LNCaP clone FGC (cell line): ENCODE measurements around the gene TCEANC2.
A peak's percentile ranks its signal among the peaks of the same experiment; 100 is the strongest.

Experiments
- DNase-seq: peaks from one replicate; pipeline ENCODE4 v3.0.0-alpha.2; 2011; ENCODE audit warnings: low read depth
- H3K4me3 ChIP-seq: 2 replicates; pipeline ENCODE4 v1.5.1; 2011; ENCODE audit warnings: mild to moderate bottlenecking, low read depth, low read length, control low read depth
- TF ChIP-seq, protein P1 (sequence below): IDR thresholded peaks from 2 replicates; pipeline ENCODE4 v1.5.1; 2012; ENCODE audit warnings: mild to moderate bottlenecking; ENCODE audit not compliant: control insufficient read depth, insufficient read depth; ENCODE audit errors: extremely low read depth

Gene TCEANC2

DNA sequence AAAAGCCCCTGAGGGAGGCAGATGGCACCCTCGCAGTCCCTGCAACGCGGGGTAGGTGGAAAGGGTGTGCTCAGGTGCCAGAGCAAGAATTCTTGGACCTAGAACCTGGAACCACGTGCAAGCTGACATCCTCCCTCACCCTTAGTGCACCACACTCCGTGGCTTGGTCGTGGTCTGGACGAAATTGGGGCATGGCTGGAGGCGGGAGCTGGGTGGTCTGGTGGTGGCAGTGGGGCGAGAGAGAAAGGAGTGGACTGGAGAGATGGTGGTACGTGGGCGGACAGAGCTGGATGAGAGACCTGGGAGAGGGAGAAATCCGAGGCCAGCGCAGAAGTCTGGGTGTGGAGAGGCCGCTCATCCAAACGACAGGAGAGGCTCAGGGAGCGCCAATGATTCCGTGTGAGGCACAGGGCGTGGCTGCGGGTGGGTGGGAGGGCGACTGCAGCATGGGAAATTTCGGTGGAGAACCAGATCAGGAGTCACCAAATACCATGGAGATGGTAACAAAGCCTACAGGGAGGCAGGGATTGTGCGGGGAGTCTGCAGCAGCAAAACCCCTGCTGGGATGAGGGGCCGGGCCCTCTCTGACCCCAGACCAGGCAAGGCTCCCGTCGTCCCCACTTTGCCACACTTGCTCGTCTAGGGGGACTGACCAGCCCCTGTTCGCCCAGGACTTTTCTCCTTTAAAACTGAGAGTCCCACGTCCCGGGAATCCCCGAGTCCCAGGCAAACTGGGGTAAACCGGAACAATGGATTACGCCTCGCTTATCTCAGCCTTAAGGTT is 67.5 kb downstream of the TCEANC2 start:
- H3K4me3 ChIP-seq = no peak overlapping the region
- TF ChIP-seq, protein P1, sequence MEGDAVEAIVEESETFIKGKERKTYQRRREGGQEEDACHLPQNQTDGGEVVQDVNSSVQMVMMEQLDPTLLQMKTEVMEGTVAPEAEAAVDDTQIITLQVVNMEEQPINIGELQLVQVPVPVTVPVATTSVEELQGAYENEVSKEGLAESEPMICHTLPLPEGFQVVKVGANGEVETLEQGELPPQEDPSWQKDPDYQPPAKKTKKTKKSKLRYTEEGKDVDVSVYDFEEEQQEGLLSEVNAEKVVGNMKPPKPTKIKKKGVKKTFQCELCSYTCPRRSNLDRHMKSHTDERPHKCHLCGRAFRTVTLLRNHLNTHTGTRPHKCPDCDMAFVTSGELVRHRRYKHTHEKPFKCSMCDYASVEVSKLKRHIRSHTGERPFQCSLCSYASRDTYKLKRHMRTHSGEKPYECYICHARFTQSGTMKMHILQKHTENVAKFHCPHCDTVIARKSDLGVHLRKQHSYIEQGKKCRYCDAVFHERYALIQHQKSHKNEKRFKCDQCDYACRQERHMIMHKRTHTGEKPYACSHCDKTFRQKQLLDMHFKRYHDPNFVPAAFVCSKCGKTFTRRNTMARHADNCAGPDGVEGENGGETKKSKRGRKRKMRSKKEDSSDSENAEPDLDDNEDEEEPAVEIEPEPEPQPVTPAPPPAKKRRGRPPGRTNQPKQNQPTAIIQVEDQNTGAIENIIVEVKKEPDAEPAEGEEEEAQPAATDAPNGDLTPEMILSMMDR = no peak
- DNase-seq = no peak

DNA sequence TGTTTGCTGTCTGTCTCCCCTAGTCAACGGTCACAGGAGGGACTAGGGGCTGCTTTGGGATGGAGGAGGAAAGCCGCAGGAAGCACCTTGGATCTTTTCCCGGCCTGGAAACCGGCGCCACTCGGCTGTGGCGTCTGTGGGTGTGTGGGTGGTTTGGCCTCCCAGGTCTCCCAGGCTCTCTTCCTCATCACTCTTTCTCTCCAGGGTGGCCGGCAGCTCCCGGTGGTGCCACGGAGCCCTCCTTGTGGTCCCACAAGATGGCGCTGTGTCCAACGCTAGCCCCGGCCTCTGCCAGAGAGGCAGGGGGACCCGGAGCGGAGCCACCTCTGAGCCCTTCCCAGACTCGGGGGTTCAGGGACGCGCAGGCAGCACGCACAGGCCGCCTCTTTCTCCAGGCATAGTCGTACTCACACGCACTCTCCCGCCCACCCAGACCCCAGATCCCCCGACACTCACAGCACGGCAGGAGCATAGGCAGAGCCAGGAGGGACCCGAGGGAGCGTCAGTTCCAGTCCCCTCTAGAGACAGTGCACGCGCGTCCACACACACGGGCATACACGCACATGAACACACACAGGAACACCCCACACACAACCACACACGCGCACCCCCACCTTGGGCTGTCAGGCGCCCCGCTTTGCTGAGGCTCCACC is 68.2 kb downstream of the TCEANC2 start:
- H3K4me3 ChIP-seq = no peak overlapping the region
- TF ChIP-seq, protein P1 = peak; percentile 73
- no peak for DNase-seq

DNA sequence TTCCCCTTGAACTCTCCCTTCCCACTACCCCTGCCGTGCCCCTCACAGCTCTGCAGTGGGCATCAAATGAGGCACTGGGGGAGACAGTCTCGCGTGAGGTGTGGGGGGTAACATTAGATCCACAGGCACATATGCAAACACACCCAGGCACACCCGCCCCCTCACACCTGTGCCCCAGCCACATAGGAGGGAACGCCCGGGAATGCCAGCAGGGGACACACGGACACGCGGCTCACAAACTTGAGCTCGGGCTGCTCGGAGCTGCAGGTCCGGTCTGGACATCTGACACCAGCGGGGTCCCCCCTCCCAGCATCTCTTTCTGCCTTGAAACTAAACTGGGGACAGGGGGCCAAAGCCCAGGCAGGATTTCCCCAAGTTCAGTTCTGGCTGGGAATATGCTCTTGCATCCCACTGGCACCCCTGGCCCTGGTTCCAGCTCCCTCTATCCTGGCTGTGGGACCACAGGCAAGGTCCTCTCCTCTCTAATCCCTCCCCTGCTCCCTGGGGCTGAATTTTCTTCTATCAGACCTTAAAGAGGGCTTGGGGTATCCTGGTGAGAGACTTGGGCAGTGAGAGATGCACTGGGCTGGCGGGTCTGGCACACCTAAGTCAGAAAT is 68.8 kb downstream of the TCEANC2 start:
- DNase-seq = no peak
- no peak overlapping the region for H3K4me3 ChIP-seq
- TF ChIP-seq, protein P1 = no peak

DNA sequence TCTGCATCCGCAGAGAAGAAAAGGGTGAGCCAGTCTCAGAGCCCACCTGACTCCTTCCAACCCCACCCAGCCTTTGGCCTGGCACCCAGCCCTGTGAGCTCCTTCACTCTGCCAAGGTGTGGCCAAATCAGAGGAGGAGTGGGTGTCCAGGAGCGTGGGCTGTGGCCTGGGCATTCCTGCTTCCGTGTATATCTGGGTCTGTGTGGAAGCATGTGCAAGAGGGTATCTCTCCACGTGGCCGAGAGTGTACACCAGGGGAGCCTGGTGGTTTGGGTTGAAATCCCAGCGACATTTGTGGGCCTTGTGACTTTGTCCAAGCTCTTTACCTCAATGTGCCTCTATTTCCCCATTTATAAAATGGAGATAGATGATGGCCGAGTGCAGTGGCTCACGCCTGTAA is 69.6 kb downstream of the TCEANC2 start:
- TF ChIP-seq, protein P1 = no peak
- DNase-seq = no peak

DNA sequence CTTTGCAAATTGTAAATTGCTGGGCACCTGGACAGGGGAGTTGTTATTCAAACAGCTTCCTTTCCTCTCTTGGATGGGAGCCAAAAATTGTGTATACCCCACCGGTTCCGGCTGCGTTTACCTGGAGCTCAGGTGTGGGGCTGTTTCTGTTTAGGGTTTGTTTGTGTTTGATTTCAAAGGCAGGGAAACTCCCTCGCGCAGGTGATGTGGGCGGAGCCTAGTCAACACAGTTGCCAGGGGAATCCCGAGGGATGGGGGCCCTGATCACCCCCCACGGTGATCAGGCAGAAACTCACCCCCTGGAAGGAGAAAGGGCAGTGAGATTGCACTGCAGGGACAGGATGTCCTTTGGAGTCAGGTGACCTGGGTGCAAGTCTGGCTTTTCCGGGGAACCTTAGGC is 71.1 kb downstream of the TCEANC2 start:
- TF ChIP-seq, protein P1 = no peak
- no peak overlapping the region for H3K4me3 ChIP-seq
- DNase-seq = no peak

More for the DNA sequence above, 69.6 kb downstream of the TCEANC2 start:
- no peak overlapping the region for H3K4me3 ChIP-seq

DNA sequence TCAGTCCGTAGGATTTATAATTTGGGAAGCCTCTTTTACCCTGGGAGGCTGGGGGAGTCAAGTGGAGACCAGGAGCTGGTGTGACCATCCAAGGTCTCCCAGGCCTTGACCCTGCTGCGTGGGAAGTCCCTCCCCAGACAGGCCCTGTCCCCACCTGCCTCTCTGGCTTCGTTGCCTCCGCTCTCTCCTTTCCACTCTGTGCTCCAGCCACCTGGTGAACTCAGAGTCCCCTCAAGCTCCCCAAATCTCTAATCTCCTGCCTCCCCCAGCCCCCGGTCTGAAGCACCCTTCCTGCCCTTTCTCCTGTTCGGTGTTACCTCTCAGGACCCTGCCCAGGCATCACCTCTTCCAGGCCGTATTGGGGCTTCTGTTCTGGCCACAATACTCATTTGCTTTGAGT is 71.5 kb downstream of the TCEANC2 start:
- no peak overlapping the region for H3K4me3 ChIP-seq
- TF ChIP-seq, protein P1 = no peak

More for the DNA sequence above, 71.5 kb downstream of the TCEANC2 start:
- no peak for DNase-seq
